Activated naive CD4-positive, alpha-beta T cell treated with anti-CD3 and anti-CD28 coated beads, Interleukin-2, amount 50 U/mL, for 24 hours (primary cell): Measurements from ENCODE around the gene IFT52.

Experiments
- H3K27ac Mint-ChIP-seq: one replicate; pipeline ENCODE4 v1.8.0; 2021; ENCODE audit warnings: mild to moderate bottlenecking, mixed read lengths
- H3K27me3 Mint-ChIP-seq: one replicate; pipeline ENCODE4 v1.8.0; 2021; ENCODE audit warnings: mixed read lengths
- H3K36me3 Mint-ChIP-seq: one replicate; pipeline ENCODE4 v1.8.0; 2021; ENCODE audit warnings: mixed read lengths
- H3K4me1 Mint-ChIP-seq: one replicate; pipeline ENCODE4 v1.8.0; 2021; ENCODE audit warnings: mixed read lengths
- H3K4me3 Mint-ChIP-seq: one replicate; pipeline ENCODE4 v1.8.0; 2021; ENCODE audit warnings: mild to moderate bottlenecking, mixed read lengths
- H3K9me3 Mint-ChIP-seq: one replicate; pipeline ENCODE4 v1.8.0; 2021; ENCODE audit warnings: mixed read lengths

Gene IFT52

DNA sequence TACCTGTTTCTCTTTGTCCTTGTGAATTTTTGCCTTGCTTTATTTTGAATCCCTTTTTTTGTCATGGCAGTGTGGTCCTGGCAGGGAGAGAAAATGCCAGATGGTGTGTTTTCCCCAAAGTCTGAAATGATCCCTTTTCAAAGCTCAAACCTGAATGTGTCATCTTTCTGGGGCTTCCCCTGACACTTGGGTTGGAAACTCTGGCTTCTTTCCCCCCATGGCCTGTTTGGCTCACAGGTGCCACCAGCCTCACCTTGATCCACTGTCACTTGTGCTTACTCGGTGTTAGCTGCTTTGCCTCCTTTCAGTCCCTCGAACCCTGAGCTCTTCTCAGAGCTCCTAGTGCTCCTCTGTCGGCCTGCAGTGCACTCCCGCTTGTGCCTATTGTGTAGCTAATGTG, 98.4 kb downstream of the IFT52 start:
- H3K4me1 Mint-ChIP-seq = peaks cover 8% of the 10 kb centered on the region
- no peaks in the 10 kb centered on the region for H3K27me3 Mint-ChIP-seq
- H3K27ac Mint-ChIP-seq = peak overlapping the region; percentile 57
- H3K36me3 Mint-ChIP-seq = no peaks in the 10 kb centered on the region
- H3K9me3 Mint-ChIP-seq = no peaks in the 10 kb centered on the region
- no peak overlapping the region for H3K4me3 Mint-ChIP-seq

GRCh38 chr20:43690943-43691598, 100.3 kb downstream of the IFT52 start:
- Mint-ChIP-seq H3K27me3 (no peaks in the 10 kb centered on the region), H3K4me3 (no peak overlapping the region), H3K9me3 (no peaks in the 10 kb centered on the region), H3K27ac (no peak overlapping the region), H3K36me3 (no peaks in the 10 kb centered on the region), H3K4me1 (peaks cover 12% of the 10 kb centered on the region)

GRCh38 chr20:43691928-43692524, 101.3 kb downstream of the IFT52 start:
- Mint-ChIP-seq H3K4me3 (no peak overlapping the region), H3K36me3 (no peaks in the 10 kb centered on the region), H3K27ac (no peak overlapping the region), H3K9me3 (no peaks in the 10 kb centered on the region), H3K4me1 (peaks cover 12% of the 10 kb centered on the region), H3K27me3 (no peaks in the 10 kb centered on the region)

GRCh38 chr20:43694763-43695162, 104.0 kb downstream of the IFT52 start:
- peaks cover 9% of the 10 kb centered on the region for H3K4me1 Mint-ChIP-seq
- no peak overlapping the region for H3K4me3 Mint-ChIP-seq
- H3K36me3 Mint-ChIP-seq = no peaks in the 10 kb centered on the region
- H3K9me3 Mint-ChIP-seq = no peaks in the 10 kb centered on the region
- H3K27ac Mint-ChIP-seq = no peak overlapping the region
- H3K27me3 Mint-ChIP-seq = no peaks in the 10 kb centered on the region

GRCh38 chr20:43695571-43695970, 104.8 kb downstream of the IFT52 start:
- Mint-ChIP-seq H3K27me3 (no peaks in the 10 kb centered on the region), H3K27ac (no peak overlapping the region), H3K9me3 (no peaks in the 10 kb centered on the region), H3K36me3 (no peaks in the 10 kb centered on the region), H3K4me3 (no peak overlapping the region), H3K4me1 (peaks cover 16% of the 10 kb centered on the region)
